GM19043 (cell line): ENCODE data around the gene CLCN4.

Experiments used
- ATAC-seq: cut with Tn5 transposase; IDR thresholded peaks from one replicate; pipeline ENCODE4 v1.9.1; 2021; ENCODE audit warnings: low read depth; ENCODE audit not compliant: unreplicated experiment

The CLCN4 gene

DNA sequence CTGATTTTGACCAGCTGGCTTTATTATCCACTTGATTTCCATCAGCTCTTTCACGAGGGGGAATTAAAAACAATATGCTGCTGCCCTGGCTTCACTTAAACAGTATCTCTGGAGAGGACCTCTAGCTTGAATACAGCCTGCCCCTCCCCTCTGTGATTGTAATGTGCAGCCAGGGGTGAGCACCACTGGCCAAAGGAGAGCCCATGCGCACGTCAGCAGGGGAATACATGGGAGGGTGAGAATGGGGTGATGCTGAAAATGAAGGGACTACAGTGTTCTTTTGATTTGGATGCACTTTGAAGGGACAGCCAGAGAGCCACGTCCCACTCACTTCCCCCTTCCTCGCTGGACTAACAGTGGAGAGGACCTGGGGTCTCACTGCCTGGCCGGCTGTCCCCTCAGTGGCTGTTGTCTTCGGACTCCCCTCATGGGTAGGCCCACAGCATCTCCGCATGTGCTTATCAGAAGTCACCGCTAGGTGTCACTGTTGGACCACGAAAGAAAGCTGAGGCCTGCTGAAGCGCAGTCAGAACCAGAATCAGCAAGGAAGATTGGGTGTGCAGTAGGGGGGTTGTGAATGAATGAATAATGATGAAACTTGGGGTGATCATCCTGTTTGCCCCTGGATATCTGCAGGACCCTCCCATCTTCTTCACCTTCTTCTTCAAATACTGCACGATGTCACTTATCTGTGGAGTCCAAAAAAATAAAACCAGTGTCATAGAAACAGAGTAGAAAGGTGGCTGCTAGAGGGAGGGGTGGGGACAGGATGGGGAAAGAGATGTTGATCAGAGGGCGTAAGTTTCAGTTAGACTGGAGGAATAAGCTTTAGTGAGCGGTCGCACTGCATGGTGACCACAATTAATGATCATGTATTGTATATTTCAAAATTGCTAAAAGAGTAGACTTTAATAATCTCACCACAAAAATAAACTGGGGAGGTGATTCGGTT, 32.8 kb downstream of the CLCN4 start:
- peak; percentile 70 for ATAC-seq

GRCh38 chrX:10190367-10190766, 33.6 kb downstream of the CLCN4 start:
- ATAC-seq, result no peak

- ATAC-seq, result no peak
Measured at GRCh38 chrX:10193587-10193986, 36.8 kb downstream of the CLCN4 start.

DNA sequence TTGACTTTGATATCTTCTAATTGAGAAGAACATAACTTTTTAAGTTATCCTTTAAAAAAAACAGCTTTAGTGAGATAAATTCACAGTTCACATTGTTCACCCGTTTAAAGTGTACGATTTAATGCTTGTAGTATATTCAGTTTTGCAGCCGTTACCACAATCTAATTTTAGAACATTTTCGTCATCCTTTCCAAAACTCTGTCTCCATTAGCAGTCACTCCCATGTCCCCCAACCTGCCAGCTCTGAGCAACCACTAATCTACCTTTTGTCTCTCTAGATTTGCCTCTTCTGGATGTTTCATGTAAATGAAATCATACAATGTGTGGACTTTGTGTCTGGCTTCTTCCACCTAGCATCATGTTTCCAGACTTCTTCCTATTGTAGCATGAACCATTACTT, 38.6 kb downstream of the CLCN4 start:
- no peak for ATAC-seq

DNA sequence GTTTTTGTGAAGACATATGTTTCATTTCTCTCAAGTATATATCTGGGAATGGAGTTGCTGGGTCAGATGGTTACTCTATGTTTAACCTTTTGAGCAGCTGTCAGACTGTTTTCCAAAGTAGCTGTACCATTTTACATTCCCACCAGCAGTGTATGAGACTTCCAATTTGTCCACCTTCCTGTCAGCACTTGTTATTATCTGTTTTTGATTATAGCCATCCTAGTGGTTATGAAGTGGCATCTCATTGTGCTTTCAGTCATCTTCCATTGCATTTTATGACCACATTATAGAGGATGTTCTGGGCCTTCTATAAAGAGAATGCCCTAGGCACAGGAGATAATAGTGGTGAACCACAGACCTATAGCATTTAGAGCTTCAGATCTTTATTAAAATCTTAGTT, 39.2 kb downstream of the CLCN4 start:
- ATAC-seq, result no peak

GRCh38 chrX:10197279-10198210, 40.8 kb downstream of the CLCN4 start:
- ATAC-seq, result no peak

DNA sequence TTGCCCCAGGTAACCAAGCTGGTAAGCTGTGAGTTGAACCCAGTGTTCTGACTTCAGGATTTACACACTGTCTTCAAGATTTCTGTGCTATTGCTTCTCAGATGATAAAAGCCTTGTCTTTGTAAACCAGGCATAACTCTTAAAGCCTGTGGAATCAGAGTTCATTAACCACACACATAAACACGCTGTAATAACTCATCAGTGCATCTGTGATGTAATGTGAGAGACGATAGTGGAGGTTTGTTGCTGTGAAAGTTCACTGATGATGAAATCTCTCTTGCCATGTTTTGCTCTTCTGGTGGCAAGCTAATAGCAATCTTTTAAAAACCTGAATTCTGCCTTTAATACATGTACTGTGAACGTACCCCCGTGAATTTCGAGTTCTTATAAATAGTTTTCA, 41.5 kb downstream of the CLCN4 start:
- ATAC-seq, result no peak

DNA sequence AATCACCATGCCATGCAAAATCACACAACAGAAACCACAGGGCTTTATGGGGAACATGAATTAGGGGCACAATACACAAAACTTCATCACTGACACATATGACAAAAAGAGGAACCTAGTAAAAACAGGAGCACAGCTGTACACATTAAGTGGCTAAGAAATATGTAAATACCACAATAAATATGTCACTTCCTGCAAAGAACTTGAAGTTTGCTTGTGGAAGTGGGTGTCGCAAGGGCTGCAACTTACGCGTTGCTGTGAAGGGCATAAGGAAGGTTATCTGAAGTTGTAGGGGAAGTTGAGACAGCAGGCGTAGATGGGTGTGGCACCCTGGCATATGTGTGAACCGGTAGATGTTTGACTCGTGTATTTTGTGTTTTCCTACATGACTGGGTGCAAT, 42.4 kb downstream of the CLCN4 start:
- ATAC-seq, result peak; percentile 47

- ATAC-seq, result no peak
Measured at GRCh38 chrX:10203617-10204016, 46.8 kb downstream of the CLCN4 start.

DNA sequence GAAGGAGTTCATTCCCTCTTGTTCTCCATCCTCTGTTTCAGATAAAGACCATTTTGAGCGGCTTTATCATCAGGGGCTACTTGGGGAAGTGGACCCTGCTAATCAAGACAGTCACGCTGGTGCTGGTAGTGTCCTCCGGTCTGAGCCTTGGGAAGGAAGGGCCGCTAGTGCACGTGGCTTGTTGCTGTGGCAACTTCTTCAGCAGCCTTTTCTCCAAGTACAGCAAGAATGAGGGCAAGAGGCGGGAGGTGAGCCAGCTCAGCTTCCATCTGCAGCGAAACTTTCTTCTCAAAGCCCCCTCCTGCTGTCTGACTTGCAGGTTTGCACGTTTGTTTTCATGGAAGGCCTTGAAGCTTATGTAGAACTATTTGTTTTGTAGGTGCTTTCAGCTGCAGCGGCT, 49.5 kb downstream of the CLCN4 start:
- no peak for ATAC-seq

DNA sequence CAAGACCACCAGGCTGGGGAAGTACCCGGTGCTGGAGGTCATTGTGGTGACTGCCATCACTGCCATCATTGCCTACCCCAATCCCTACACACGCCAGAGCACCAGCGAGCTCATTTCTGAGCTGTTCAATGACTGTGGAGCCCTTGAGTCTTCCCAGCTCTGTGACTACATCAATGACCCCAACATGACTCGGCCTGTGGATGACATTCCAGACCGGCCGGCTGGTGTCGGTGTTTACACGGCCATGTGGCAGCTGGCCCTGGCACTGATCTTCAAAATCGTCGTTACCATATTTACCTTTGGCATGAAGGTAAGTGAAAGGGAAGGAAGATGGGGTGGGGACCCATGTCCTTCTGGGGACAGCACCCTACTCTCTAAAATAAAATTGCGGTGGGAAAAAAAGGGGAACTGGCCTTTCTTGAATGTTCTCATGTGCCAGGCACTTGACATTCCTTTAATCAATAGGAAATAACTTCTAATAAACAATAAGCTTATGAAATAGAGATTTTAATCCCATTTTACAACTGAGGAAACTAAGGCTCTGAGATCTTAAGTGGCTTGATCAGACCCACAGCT, 51.6 kb downstream of the CLCN4 start:
- ATAC-seq, result no peak

DNA sequence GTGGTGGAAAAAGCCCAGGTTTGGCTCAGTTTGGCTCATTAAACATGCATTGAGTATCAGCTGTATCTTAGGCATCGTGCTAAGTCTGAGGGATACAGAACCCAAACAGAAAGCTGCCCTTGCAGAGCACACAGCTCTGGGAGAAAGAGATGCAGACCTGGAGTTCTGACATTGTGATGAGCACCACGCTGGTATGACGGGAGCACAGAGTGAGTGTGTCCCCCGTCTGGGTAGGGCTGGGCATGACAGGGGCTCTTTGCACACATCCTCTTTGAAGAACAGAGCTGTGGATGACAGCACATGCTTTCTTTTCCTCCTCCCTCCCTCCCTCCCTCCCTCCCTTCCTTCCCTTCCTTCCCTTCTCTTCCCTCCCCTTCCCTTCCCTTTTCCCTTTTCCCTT, 52.2 kb downstream of the CLCN4 start:
- ATAC-seq, result no peak

DNA sequence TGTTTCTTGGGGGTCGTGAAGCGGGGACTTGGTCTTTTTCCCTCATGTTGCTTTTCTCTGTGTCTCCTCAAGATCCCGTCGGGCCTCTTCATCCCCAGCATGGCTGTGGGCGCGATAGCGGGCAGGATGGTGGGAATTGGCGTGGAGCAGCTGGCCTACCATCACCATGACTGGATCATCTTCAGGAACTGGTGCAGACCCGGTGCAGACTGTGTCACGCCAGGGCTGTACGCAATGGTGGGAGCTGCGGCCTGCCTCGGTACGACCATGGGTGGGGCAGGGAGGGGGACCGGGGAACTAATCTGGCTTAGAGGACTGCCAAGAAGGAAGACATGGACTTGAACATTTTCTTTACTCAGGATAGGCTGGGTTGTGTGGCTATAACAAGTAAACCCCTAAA, 55.6 kb downstream of the CLCN4 start:
- ATAC-seq, result no peak

DNA sequence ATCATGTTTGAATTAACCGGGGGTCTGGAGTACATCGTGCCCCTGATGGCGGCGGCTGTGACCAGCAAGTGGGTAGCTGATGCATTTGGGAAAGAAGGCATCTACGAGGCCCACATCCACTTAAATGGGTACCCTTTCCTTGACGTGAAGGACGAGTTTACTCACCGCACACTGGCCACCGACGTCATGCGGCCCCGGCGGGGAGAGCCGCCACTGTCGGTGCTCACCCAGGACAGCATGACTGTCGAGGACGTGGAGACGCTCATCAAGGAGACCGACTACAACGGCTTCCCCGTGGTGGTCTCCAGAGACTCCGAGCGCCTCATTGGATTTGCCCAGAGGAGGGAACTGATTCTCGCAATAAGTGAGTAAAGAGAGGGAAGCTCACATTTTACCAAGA, 56.9 kb downstream of the CLCN4 start:
- ATAC-seq, result no peak

GRCh38 chrX:10216208-10216607, 59.4 kb downstream of the CLCN4 start:
- no peak for ATAC-seq

- ATAC-seq, result no peak
Measured at GRCh38 chrX:10217198-10217597, 60.4 kb downstream of the CLCN4 start.

DNA sequence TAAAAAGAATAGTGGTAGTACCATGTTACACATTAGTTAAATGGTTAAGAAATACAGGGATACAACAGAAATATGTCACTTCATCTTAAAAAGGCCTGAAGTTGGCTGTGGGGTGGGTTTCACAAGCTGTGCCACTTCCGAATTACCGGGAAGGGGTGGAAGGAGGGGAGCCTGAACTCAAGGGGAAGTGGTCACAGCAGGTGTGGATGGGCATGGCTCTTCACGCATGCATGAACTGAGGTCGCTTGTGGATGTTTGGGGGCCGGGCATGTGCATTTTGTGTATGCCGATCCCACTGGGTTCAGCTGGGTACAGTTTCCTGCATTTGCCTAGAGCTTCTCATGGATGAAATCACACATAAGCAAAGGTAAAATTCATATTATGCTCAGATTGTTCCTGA, 64.9 kb downstream of the CLCN4 start:
- ATAC-seq, result no peak

- ATAC-seq, result no peak
Measured at GRCh38 chrX:10223276-10223675, 66.5 kb downstream of the CLCN4 start.

- ATAC-seq, result no peak
Measured at GRCh38 chrX:10223781-10224180, 67.0 kb downstream of the CLCN4 start.

DNA sequence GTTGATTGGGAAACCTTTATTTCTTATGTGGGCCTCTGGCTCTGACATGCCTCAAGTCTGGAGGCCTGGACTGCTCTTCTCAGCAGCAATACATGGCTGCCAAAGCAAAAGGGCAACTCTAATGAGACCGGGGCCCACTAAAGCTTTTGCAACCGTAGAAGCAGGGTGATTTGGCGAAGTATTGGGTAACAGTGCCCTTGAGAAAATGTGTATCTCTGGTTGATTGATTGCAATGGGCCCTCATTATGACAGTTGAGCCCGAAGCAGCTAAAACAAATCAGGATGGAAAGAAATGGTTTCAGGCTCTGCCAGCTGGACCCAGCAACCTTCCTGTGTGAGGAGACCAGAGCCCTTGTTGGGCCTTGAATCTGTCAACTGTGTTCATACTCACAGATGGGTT, 73.4 kb downstream of the CLCN4 start:
- ATAC-seq, result no peak

GRCh38 chrX:10231461-10231860, 74.7 kb downstream of the CLCN4 start:
- ATAC-seq, result no peak
